Upper lobe of left lung (tissue), 6 donors: ENCODE results near the gene TBC1D8. TPM values are rescaled to one million over a fixed set of nuclear protein-coding genes. Genes with fewer than 3 reads are reported as not detected.

Experiments
- ATAC-seq, 2 donors: fragments of 200-7000 bp; cut with Tn5 transposase; one replicate each; pipeline ENCODE4 v1.9.1; 2022; ENCODE audit warnings: mild to moderate bottlenecking in 2 of 2, moderate library complexity in 2 of 2; ENCODE audit not compliant: low FRiP score in 2 of 2
- DNase-seq, 2 donors: peaks; one replicate each; pipeline ENCODE4 v3.0.0-alpha.2; 2019 to 2020
- H3K27ac ChIP-seq, 4 donors: fragments of 200-600 bp; sonication (generic); one replicate each; pipeline ENCODE4 v1.5.1; 2016 to 2019
- H3K27me3 ChIP-seq, 4 donors: fragments of 200-600 bp; sonication (generic); one replicate each; pipeline ENCODE4 v1.5.1; 2017 to 2019
- H3K36me3 ChIP-seq, 4 donors: fragments of 200-600 bp; sonication (generic); one replicate each; pipeline ENCODE4 v1.5.1; 2016 to 2019
- H3K4me1 ChIP-seq, 4 donors: fragments of 200-600 bp; sonication (generic); one replicate each; pipeline ENCODE4 v1.5.1; 2018 to 2019
- H3K4me3 ChIP-seq, 4 donors: fragments of 200-600 bp; sonication (generic); one replicate each; pipeline ENCODE4 v1.5.1; 2017 to 2019; ENCODE audit warnings: mild to moderate bottlenecking in 2 of 4, moderate library complexity in 1 of 4
- H3K9me3 ChIP-seq, 4 donors: fragments of 200-600 bp; sonication (generic); one replicate each; pipeline ENCODE4 v1.5.1; 2018 to 2019
- EP300 ChIP-seq, 4 donors: sonication (generic); formaldehyde crosslinking; IDR thresholded peaks; one replicate each; pipeline ENCODE4 v1.5.1; 2017; ENCODE audit warnings: antibody characterized with exemption in 4 of 4, control low read depth in 2 of 4
- POLR2A ChIP-seq, 4 donors: fragments of 450-650 bp; IDR thresholded peaks; one replicate each; pipeline ENCODE4 v1.5.1; 2016 to 2017; ENCODE audit warnings: antibody characterized with exemption in 4 of 4, mild to moderate bottlenecking in 2 of 4
- POLR2AphosphoS5 ChIP-seq, 2 donors: sonication (generic); formaldehyde crosslinking; IDR thresholded peaks; one replicate each; pipeline ENCODE4 v1.5.1; 2017; ENCODE audit warnings: antibody characterized with exemption in 2 of 2
- WGBS, 2 donors: methylation state at CpG; one replicate each; pipeline ENCODE4 v1.1.5; 2017 to 2018; 5-methylcytosine and 5-hydroxymethylcytosine counted together
- total RNA-seq, 6 donors: library from RNA; depleted of rRNA in 4 of 6; stranded (reverse); fragments of >200 nt in 4 of 6; gene quantifications; one replicate each; pipeline versions ENCODE4 v1.1.0 to v1.2.1, GENCODE V29; 2016 to 2021
- TF ChIP-seq, protein P1 (sequence below), 6 experiments: fragments of 450-650 bp in 4 of 6; fragments of 200-600 bp in 2 of 6; sonication (generic) in 2 of 6; IDR thresholded peaks; one replicate each; pipeline ENCODE4 v1.5.1; 2016 to 2019; ENCODE audit warnings: antibody characterized with exemption in 6 of 6
- donor health status: DM: no; HTN: no; CAD: no; lungs with moderate emphysema.
- donor health status: DM: no; HTN: yes; CAD: no; lungs with severe emphysema.

The TBC1D8 gene
- total RNA-seq, 6 donors from 2014 or later: 21.0 to 133 (median 56.8) TPM

DNA sequence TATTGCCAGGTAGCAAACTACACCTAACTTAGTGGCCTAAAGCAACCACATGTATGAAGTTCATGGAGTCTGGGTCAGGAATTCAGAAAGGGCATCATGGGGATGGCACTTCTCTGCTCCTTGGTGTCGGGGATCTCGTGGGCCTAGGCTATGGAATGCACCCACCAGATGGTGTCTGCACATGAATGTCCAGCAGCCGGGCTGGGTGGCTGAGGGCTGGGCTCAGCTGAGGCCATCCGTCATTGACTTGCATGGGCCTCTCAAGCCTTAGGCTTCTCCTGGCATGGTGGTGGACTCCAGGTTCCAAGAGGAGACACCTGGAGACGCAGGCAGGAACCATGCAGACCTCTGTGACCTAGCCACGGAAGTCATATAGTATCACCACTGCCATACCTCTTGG lies 175.1 kb downstream of the TBC1D8 start:
- no peaks in the 10 kb centered on the region for H3K27me3 ChIP-seq
- ATAC-seq (no peak), DNase-seq (peak in 1 of 2 donors; percentile 48)
- H3K36me3 ChIP-seq: peaks cover 0 to 21% (median 5%) of the 10 kb centered on the region in 4 donors
- H3K4me3 ChIP-seq: no peak overlapping the region
- TF ChIP-seq EP300 (IDR thresholded peaks at IDR 0.05) (no peak), POLR2A (IDR thresholded peaks at IDR 0.05) (no peak), POLR2AphosphoS5 (IDR thresholded peaks at IDR 0.05) (no peak)
- TF ChIP-seq, protein P1, sequence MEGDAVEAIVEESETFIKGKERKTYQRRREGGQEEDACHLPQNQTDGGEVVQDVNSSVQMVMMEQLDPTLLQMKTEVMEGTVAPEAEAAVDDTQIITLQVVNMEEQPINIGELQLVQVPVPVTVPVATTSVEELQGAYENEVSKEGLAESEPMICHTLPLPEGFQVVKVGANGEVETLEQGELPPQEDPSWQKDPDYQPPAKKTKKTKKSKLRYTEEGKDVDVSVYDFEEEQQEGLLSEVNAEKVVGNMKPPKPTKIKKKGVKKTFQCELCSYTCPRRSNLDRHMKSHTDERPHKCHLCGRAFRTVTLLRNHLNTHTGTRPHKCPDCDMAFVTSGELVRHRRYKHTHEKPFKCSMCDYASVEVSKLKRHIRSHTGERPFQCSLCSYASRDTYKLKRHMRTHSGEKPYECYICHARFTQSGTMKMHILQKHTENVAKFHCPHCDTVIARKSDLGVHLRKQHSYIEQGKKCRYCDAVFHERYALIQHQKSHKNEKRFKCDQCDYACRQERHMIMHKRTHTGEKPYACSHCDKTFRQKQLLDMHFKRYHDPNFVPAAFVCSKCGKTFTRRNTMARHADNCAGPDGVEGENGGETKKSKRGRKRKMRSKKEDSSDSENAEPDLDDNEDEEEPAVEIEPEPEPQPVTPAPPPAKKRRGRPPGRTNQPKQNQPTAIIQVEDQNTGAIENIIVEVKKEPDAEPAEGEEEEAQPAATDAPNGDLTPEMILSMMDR (IDR thresholded peaks at IDR 0.05): no peak
- no peak overlapping the region for H3K27ac ChIP-seq
- H3K4me1 ChIP-seq: no peaks in the 10 kb centered on the region
- 80 to 100% methylated on average over 1 to 6 of the region's 6 CpGs for WGBS, 2 donors
- no peaks in the 10 kb centered on the region for H3K9me3 ChIP-seq

DNA sequence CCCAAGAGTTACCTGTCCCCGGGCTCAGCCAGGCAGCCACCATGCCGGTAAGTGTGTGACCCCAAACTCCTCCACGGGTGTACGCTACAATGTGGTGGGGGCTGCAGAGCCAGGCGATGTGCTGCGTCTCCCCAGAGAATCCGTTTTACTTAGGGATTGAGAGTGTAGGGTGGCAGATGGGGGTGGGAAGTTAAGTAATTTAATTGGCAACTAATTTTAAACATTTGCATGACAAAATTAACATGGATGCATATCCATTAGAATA lies 175.7 kb downstream of the TBC1D8 start:
- DNase-seq (peak in 1 of 2 donors; percentile 26), ATAC-seq (no peak)
- no peaks in the 10 kb centered on the region for H3K9me3 ChIP-seq
- H3K4me1 ChIP-seq: no peaks in the 10 kb centered on the region
- H3K4me3 ChIP-seq: no peak overlapping the region
- H3K27me3 ChIP-seq: no peaks in the 10 kb centered on the region
- H3K27ac ChIP-seq: no peak overlapping the region
- H3K36me3 ChIP-seq: peaks cover 0 to 21% (median 5%) of the 10 kb centered on the region in 4 donors
- TF ChIP-seq POLR2A (IDR thresholded peaks at IDR 0.05) (no peak), EP300 (IDR thresholded peaks at IDR 0.05) (no peak), POLR2AphosphoS5 (IDR thresholded peaks at IDR 0.05) (no peak)
- TF ChIP-seq, protein P1 (IDR thresholded peaks at IDR 0.05): no peak
- 90 to 96% methylated on average over 7 of the region's 7 CpGs for WGBS, 2 donors

DNA sequence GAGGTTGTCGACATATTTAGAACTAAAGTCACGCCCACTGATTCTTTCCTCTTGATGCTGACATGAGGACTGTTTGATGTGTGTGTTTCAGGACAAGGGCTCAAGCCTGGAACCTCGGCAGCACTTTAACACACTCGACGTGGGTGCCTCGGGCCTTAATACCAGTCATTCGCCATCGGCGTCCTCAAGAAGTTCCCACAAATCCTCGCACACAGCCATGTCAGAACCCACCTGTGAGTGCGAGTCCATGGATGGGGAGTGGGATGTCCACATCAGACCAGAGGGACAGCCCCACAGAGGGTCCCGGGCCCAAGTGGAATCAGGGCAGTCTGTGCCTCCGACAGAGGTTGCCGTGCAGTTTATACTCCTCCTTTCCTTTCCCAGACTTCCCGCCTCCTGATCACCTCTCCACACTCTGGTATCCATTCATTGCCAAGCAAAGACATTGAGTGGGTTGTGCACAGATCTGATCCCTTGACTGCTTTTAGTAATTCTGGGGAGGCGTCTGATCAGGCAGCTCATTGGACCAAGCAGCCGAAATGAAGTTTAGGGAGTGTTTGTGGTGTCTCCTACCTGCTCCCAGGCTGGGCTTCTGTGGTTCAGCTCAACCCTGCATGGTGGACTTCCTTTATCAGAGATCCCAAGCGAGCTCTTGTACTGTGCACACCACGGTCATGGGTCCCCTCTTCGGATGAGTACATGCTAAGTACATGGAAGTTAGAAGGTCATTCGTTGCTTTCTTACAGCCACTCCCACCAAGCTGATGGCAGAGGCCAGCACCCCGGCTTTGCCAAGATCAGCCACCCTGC lies 176.3 kb downstream of the TBC1D8 start:
- ATAC-seq: no peak

DNA sequence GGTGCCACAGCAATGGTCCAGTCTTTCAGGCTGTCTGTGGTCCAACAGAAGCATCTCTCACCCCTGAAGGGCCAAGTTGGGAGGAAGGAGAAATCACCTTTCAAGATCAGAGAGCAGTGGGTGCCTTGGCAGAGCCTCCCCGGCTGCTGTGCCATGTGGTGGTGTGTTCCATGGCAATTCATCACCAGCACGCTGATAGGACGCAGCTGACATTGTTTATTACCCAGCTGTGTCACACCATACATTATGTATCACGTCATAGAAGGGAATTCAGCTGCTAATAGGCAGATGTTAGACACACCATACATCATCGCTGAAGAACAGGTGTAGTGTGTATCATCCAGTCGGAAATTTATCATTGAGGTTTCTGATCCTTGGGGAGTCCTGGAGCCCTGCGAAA lies 178.7 kb downstream of the TBC1D8 start:
- Histone ChIP-seq H3K4me3 (no peak overlapping the region), H3K27me3 (no peaks in the 10 kb centered on the region), H3K4me1 (no peaks in the 10 kb centered on the region), H3K27ac (no peak overlapping the region), H3K9me3 (no peaks in the 10 kb centered on the region), H3K36me3 (peaks cover 0 to 20% (median 5%) of the 10 kb centered on the region in 4 donors)
- no peak for ATAC-seq
- TF ChIP-seq, protein P1 (IDR thresholded peaks at IDR 0.05): no peak
- no peak for TF ChIP-seq EP300 (IDR thresholded peaks at IDR 0.05)
- no peak for TF ChIP-seq POLR2AphosphoS5 (IDR thresholded peaks at IDR 0.05)
- TF ChIP-seq POLR2A (IDR thresholded peaks at IDR 0.05): no peak
- WGBS, 2 donors: 83 to 88% methylated on average over 5 to 7 of the region's 7 CpGs
- no peak for DNase-seq

More for the DNA sequence above, 176.3 kb downstream of the TBC1D8 start:
- WGBS, 2 donors: 90 to 94% methylated on average over 20 to 22 of the region's 22 CpGs
- Histone ChIP-seq H3K4me3 (no peak overlapping the region), H3K4me1 (no peaks in the 10 kb centered on the region), H3K27me3 (no peaks in the 10 kb centered on the region), H3K9me3 (no peaks in the 10 kb centered on the region), H3K27ac (no peak overlapping the region), H3K36me3 (peaks cover 0 to 21% (median 5%) of the 10 kb centered on the region in 4 donors)
- DNase-seq: peak in 1 of 2 donors; percentile 10
- TF ChIP-seq POLR2A (IDR thresholded peaks at IDR 0.05): no peak
- no peak for TF ChIP-seq EP300 (IDR thresholded peaks at IDR 0.05)
- TF ChIP-seq, protein P1 (IDR thresholded peaks at IDR 0.05): no peak
- TF ChIP-seq POLR2AphosphoS5 (IDR thresholded peaks at IDR 0.05): no peak

DNA sequence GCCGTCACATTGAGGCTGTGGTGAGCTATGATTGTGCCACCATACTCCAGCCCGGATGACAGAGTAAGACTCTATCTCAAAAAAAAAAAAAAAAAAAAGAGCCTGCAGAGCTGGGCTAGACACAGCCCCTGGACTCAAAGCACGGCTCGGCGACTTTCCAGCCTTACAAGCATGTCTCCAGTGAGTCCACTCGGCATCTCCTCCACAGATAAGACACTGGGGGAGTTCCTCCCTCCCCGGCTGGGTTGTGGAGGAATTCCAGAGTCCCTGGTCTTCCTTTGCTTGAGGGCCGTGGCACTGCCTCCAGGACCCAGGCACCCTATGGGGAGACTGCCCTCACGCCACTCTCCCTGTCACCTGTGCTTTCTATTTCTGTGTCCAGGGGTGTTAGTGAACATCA lies 180.0 kb downstream of the TBC1D8 start:
- H3K9me3 ChIP-seq: no peaks in the 10 kb centered on the region
- no peaks in the 10 kb centered on the region for H3K4me1 ChIP-seq
- H3K4me3 ChIP-seq: no peak overlapping the region
- no peaks in the 10 kb centered on the region for H3K27me3 ChIP-seq
- TF ChIP-seq POLR2AphosphoS5 (IDR thresholded peaks at IDR 0.05) (no peak), POLR2A (IDR thresholded peaks at IDR 0.05) (no peak), EP300 (IDR thresholded peaks at IDR 0.05) (no peak)
- TF ChIP-seq, protein P1 (IDR thresholded peaks at IDR 0.05): no peak
- no peak overlapping the region for H3K27ac ChIP-seq
- peaks cover 0 to 16% (median 2%) of the 10 kb centered on the region in 4 donors for H3K36me3 ChIP-seq
- ATAC-seq (no peak), DNase-seq (no peak)
- 89 to 90% methylated on average over 9 of the region's 9 CpGs for WGBS, 2 donors
